Iris pigment epithelial cell (primary cell): ENCODE measurements around the gene TNN.

Source experiments
- DNase-seq: peaks from one replicate; pipeline ENCODE4 v3.0.0-alpha.2; 2011; ENCODE audit warnings: low read depth

TNN gene

GRCh38 chr1:175178456-175178855 is 110.8 kb downstream of the TNN start:
- DNase-seq = no peak

DNA sequence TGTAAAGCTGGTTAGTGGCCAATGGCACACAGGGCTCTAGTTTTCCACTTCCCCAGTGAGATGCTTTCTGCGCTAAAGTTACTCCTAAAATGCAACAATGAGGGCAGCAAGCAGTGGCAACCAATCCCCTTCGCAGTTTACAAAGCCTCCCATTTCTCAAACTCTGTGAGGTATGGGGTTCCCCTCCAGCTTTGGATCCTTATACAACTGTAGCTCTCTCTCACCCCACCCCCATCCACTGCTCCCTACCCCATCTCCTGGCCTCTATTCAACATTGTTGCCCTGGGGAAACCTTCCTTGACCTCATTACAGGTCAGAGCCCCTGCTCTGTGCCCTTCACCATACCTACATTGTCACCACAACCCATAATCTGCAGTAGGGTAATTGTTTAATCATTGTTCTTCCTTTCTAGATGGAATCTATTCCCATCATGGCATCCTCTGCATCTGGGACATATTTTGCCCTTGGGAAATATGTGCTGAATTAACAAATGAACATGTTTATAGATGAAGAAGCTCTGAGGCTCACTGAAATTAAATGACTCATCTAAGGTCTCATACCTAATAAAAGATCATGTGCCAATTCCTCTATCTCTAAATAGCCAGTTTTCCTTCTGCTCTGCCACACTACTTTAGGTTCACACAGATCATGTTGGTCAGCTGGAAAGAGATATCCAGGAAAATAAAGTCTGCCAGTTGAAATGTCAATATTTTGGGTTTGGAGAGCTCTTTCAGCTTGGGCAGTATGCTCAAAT is 112.4 kb downstream of the TNN start:
- DNase-seq = no peak

DNA sequence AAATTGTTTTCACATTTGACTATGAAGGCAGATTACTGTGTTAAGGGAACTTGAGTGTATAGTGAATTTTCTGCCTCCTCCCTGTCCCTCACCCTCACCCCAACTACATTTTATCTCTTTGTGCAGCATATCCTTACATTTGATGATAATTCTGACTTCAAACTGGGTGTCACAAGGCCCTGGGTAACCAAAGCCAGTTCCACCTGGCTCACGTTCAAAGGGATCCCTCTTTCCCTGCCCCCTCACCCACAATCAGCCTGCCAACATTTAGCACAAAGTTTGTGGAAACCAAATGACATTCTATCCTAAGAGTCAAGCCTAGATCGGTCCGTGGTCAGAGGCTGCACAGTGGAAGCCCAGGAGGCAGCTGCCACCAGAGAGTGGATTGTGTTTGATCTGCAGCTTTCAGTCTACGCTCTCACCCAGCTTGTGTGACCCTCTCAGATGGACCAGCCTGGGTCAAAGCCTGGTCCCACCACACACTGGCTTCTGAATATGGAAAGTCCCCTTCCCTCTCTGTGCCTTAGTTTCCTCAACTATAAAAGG is 114.6 kb downstream of the TNN start:
- DNase-seq = no peak

GRCh38 chr1:175183586-175183985 is 116.0 kb downstream of the TNN start:
- no peak for DNase-seq

DNA sequence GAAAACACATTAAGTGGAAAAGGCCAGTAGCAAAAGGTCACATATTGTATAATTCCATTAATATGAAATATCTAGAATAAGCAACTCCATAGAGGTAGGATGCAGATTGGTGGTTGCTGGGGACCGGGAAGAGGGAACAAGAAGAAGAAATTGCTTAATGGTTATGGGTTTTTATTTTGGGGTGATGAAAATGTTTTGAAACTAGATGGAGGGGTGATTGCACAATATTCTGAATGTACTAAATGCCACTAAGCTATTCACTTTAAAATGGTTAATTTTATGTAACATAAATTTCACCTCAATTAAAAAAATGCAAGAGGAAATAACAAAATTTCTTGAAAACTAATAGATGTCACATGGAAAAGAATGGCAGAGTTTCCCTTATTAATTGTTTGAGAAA is 118.3 kb downstream of the TNN start:
- DNase-seq = no peak

DNA sequence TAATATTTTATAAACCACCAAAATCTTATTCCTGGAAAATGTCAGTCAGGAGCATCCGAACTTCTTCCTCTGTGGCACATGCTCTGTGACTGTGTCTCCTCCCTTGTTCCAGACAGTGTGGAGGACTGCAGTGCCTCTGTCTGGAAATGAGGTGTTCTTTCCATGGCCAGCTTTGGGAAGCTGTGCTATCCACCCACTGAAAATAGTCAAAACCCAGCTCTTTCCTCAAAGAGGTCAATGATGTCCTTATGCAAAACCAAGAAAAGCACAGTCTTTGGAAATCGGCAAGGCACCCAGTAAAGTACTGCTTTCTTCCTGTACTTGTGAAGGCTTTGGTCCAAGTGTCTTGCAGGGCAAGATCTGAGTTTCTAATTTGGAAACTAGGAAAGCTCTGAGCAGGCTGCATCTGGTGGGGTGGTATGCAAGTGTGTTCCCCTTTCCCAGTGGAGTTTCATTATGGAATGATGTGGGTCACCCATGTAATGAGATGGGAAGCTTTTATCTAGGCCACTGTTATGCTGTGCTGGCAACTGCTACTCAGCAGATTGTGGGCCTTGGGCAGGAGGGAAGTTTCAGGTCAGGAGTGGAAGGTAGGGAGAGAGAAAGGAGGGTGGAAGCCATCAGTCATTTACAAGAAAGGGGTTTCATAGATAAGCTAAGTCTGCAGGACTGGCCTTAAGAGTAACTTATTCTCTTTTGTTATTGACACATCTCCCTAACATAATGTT is 119.0 kb downstream of the TNN start:
- DNase-seq = no peak

- DNase-seq = no peak
Measured at GRCh38 chr1:175188936-175189335, 121.3 kb downstream of the TNN start.

GRCh38 chr1:175191659-175192058 is 124.0 kb downstream of the TNN start:
- no peak for DNase-seq

GRCh38 chr1:175192111-175192629 is 124.5 kb downstream of the TNN start:
- no peak for DNase-seq

- no peak for DNase-seq
Measured at GRCh38 chr1:175192630-175193526, 125.2 kb downstream of the TNN start, which contains the start of gene KIAA0040. TSS of gene KIAA0040 (minus strand) at chr1:175192776. CDS start at chr1:175161013, 31,763 bp downstream.

- DNase-seq = no peak
Measured at GRCh38 chr1:175193527-175193910, 125.9 kb downstream of the TNN start.

- DNase-seq = no peak
Measured at GRCh38 chr1:175195281-175195680, 127.6 kb downstream of the TNN start.

DNA sequence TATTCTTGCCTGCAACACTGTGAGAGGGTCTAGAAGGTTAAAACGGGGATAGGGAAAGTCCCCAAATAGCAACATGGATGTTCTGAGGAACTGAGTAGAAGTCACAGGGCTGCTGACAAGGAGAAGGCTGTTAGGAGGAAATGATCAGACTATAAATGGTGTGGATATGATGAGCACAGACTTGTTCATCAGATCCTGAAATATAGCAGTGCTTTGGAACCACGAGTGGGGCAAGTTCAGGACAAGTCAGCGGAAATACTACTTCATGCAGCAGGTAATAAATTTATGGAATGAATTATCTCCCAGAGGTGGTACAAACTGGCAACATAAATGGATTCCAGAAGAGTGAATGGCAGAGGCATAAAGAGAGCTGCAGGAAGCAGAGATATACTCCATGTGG is 128.2 kb downstream of the TNN start:
- DNase-seq = no peak

DNA sequence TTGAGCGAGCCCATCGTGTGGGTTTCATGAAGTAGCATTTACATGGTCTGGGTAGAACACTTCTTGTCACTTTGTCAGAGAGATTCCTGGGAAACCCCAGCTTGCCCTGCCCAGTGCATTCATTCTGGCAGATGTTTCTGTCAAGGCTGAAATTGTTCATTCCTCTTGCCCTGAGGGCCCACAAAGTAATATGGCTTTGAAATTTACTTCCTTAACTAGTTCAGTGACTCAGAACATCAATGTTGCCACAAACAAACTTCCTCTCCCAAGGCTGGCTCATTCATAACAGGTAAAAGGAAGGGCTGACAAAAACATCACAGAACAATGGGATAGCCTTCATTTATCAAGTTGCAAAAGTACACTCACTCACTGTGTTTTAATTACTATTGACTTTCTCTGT is 129.9 kb downstream of the TNN start:
- no peak for DNase-seq
